ENCODE measurements around the gene IGSF3.
A peak's percentile ranks its signal among the peaks of the same experiment; 100 is the strongest.
"Not testable (repeated sequence)": the region's sequence is repeated elsewhere in the genome, so short reads cannot be mapped to it uniquely, and the experiment has no call there.

The IGSF3 gene

GRCh38 chr1:116595946-116596741 is 71.4 kb downstream of the IGSF3 start:
- not testable (repeated sequence) for H3K36me3 ChIP-seq (ENCODE audit: insufficient read depth, low read length); H3K27ac ChIP-seq (ENCODE audit: low read length); H3K79me2 ChIP-seq (ENCODE audit: insufficient read depth, low read length); H3K9ac ChIP-seq (ENCODE audit: low read depth, low read length); H3K27me3 ChIP-seq (ENCODE audit: insufficient read depth, low read length, poor library complexity); H3K4me1 ChIP-seq (ENCODE audit: insufficient read depth, low read length); H2AFZ ChIP-seq (ENCODE audit: low read depth, low read length); H3K4me3 ChIP-seq (ENCODE audit: low read depth in 1 of 2, low read length in 2 of 2); H4K20me1 ChIP-seq (ENCODE audit: insufficient read depth, low read length); H3K9me3 ChIP-seq (ENCODE audit: insufficient read depth, low read length, severe bottlenecking)
- TF ChIP-seq CTCF (IDR thresholded peaks at IDR 0.05; ENCODE audit: borderline replicate concordance, extremely low read depth, low read length, poor library complexity, severe bottlenecking), result peak; percentile 58
- ATAC-seq (ENCODE audit: insufficient read depth, low read depth) (peak; percentile 89), DNase-seq (peak; percentile 64)
- H3K4me2 ChIP-seq (ENCODE audit: insufficient read depth, low read length), result 0 out of 2 replicates have a peak overlapping the region, but pooled peaks have one; percentile 10

- H3K4me2 ChIP-seq (ENCODE audit: insufficient read depth, low read length), result not testable (repeated sequence)
Observed at GRCh38 chr1:116595065-116595840, 72.3 kb downstream of the IGSF3 start.

GRCh38 chr1:116593977-116594376 is 73.6 kb downstream of the IGSF3 start:
- not testable (repeated sequence) for H3K79me2 ChIP-seq (ENCODE audit: insufficient read depth, low read length); H4K20me1 ChIP-seq (ENCODE audit: insufficient read depth, low read length); H3K4me3 ChIP-seq (ENCODE audit: low read depth in 1 of 2, low read length in 2 of 2); DNase-seq; H3K36me3 ChIP-seq (ENCODE audit: insufficient read depth, low read length); H3K9me3 ChIP-seq (ENCODE audit: insufficient read depth, low read length, severe bottlenecking); H3K4me1 ChIP-seq (ENCODE audit: insufficient read depth, low read length); H3K9ac ChIP-seq (ENCODE audit: low read depth, low read length); H3K4me2 ChIP-seq (ENCODE audit: insufficient read depth, low read length); ATAC-seq (ENCODE audit: insufficient read depth, low read depth); H3K27me3 ChIP-seq (ENCODE audit: insufficient read depth, low read length, poor library complexity); H2AFZ ChIP-seq (ENCODE audit: low read depth, low read length); H3K27ac ChIP-seq (ENCODE audit: low read length)

More at GRCh38 chr1:116595065-116595840, 72.3 kb downstream of the IGSF3 start:
- H3K36me3 ChIP-seq (ENCODE audit: insufficient read depth, low read length); H3K4me3 ChIP-seq (ENCODE audit: low read depth in 1 of 2, low read length in 2 of 2); H3K27ac ChIP-seq (ENCODE audit: low read length); H3K4me1 ChIP-seq (ENCODE audit: insufficient read depth, low read length); ATAC-seq (ENCODE audit: insufficient read depth, low read depth); H3K9me3 ChIP-seq (ENCODE audit: insufficient read depth, low read length, severe bottlenecking); H2AFZ ChIP-seq (ENCODE audit: low read depth, low read length); H3K79me2 ChIP-seq (ENCODE audit: insufficient read depth, low read length); DNase-seq; H4K20me1 ChIP-seq (ENCODE audit: insufficient read depth, low read length); H3K9ac ChIP-seq (ENCODE audit: low read depth, low read length); H3K27me3 ChIP-seq (ENCODE audit: insufficient read depth, low read length, poor library complexity): not testable (repeated sequence)
- peak; percentile 12 for TF ChIP-seq CTCF (IDR thresholded peaks at IDR 0.05; ENCODE audit: borderline replicate concordance, extremely low read depth, low read length, poor library complexity, severe bottlenecking)

- not testable (repeated sequence) for ATAC-seq (ENCODE audit: insufficient read depth, low read depth); H3K36me3 ChIP-seq (ENCODE audit: insufficient read depth, low read length); DNase-seq
Observed at GRCh38 chr1:116593401-116593800, 74.1 kb downstream of the IGSF3 start.

GRCh38 chr1:116591951-116592605 is 75.5 kb downstream of the IGSF3 start:
- H2AFZ ChIP-seq (ENCODE audit: low read depth, low read length); H3K4me3 ChIP-seq (ENCODE audit: low read depth in 1 of 2, low read length in 2 of 2); H3K27me3 ChIP-seq (ENCODE audit: insufficient read depth, low read length, poor library complexity); H3K79me2 ChIP-seq (ENCODE audit: insufficient read depth, low read length); H3K9ac ChIP-seq (ENCODE audit: low read depth, low read length); H3K4me2 ChIP-seq (ENCODE audit: insufficient read depth, low read length); H4K20me1 ChIP-seq (ENCODE audit: insufficient read depth, low read length); H3K4me1 ChIP-seq (ENCODE audit: insufficient read depth, low read length); H3K36me3 ChIP-seq (ENCODE audit: insufficient read depth, low read length); DNase-seq; H3K9me3 ChIP-seq (ENCODE audit: insufficient read depth, low read length, severe bottlenecking); H3K27ac ChIP-seq (ENCODE audit: low read length); ATAC-seq (ENCODE audit: insufficient read depth, low read depth): not testable (repeated sequence)

More at GRCh38 chr1:116593401-116593800, 74.1 kb downstream of the IGSF3 start:
- H3K9ac ChIP-seq (ENCODE audit: low read depth, low read length); H3K4me1 ChIP-seq (ENCODE audit: insufficient read depth, low read length); H4K20me1 ChIP-seq (ENCODE audit: insufficient read depth, low read length); H2AFZ ChIP-seq (ENCODE audit: low read depth, low read length); H3K27ac ChIP-seq (ENCODE audit: low read length); H3K79me2 ChIP-seq (ENCODE audit: insufficient read depth, low read length); H3K9me3 ChIP-seq (ENCODE audit: insufficient read depth, low read length, severe bottlenecking); H3K4me2 ChIP-seq (ENCODE audit: insufficient read depth, low read length); H3K27me3 ChIP-seq (ENCODE audit: insufficient read depth, low read length, poor library complexity); H3K4me3 ChIP-seq (ENCODE audit: low read depth in 1 of 2, low read length in 2 of 2): not testable (repeated sequence)

GRCh38 chr1:116591006-116591950 is 76.3 kb downstream of the IGSF3 start:
- not testable (repeated sequence) for H3K36me3 ChIP-seq (ENCODE audit: insufficient read depth, low read length); H3K4me2 ChIP-seq (ENCODE audit: insufficient read depth, low read length); ATAC-seq (ENCODE audit: insufficient read depth, low read depth); H3K4me1 ChIP-seq (ENCODE audit: insufficient read depth, low read length); H3K79me2 ChIP-seq (ENCODE audit: insufficient read depth, low read length); H2AFZ ChIP-seq (ENCODE audit: low read depth, low read length); H3K9ac ChIP-seq (ENCODE audit: low read depth, low read length); H4K20me1 ChIP-seq (ENCODE audit: insufficient read depth, low read length); H3K9me3 ChIP-seq (ENCODE audit: insufficient read depth, low read length, severe bottlenecking); H3K27me3 ChIP-seq (ENCODE audit: insufficient read depth, low read length, poor library complexity); H3K27ac ChIP-seq (ENCODE audit: low read length); DNase-seq; H3K4me3 ChIP-seq (ENCODE audit: low read depth in 1 of 2, low read length in 2 of 2)
